GM18870 (cell line): Measurements from ENCODE around the gene SCGB1A1.
"Not testable (repeated sequence)": the region's sequence is repeated elsewhere in the genome, so short reads cannot be mapped to it uniquely, and the experiment has no call there.

ENCODE experiments used
- ATAC-seq: cut with Tn5 transposase; IDR thresholded peaks from one replicate; pipeline ENCODE4 v1.9.1; 2021; ENCODE audit warnings: moderate library complexity; ENCODE audit not compliant: unreplicated experiment

The SCGB1A1 gene

DNA sequence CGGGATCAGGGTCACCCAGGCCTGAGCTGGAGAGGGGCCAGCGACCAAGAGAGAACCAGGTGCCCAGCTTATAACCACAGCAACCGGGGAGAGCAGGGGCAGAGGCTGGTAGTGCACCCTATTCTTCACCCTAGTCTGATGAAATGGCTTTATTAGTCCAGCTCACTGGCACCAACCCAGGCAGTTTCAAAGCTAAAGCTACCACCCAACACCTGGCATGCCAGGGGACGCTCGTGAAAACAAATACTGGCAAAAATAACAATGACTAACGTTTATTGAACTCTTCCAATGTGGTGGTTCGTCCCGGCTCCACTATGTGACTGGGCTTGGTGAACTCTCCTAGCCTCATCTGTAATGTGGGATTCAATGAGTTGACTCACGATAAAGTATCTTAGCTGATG lies 30.6 kb downstream of the SCGB1A1 start:
- no peak for ATAC-seq

DNA sequence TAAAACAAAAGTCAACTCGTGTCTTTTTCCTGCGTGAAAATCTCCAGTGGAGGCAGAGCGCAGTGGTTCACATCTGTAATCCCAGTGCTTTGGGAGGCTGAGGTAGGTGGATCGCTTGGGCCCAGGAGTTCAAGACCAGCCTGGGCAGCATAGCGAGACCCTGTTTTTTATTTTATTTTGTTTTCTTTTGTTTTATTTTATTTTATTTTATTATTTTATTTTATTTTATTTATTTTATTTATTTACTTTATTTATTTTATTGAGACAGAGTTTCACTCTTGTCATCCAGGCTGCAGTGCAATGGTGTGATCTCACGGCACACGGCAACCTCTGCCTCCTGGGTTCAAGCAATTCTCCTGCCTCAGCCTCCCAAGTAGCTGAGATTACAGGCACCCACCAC lies 31.1 kb downstream of the SCGB1A1 start:
- not testable (repeated sequence) for ATAC-seq

GRCh38 chr11:62450543-62451240 lies 31.9 kb downstream of the SCGB1A1 start:
- ATAC-seq, result no peak

DNA sequence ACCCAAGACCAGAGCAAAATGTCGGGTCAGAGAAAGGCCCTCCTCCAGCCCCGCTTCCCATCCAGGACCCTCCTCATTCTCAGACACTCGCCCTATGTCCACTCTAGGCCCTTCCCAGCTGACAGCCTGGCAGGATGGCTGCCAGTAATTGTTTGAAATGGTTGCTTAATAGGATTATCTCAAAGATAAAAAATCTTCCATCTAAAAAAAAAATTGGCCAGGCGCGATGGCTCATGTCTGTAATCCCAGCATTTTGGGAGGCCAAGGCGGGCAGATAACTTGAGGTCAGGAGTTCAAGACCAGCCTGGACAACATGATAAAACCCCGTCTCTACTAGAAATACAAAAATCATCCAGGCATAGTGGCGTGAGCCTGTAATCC lies 32.4 kb downstream of the SCGB1A1 start:
- no peak for ATAC-seq

DNA sequence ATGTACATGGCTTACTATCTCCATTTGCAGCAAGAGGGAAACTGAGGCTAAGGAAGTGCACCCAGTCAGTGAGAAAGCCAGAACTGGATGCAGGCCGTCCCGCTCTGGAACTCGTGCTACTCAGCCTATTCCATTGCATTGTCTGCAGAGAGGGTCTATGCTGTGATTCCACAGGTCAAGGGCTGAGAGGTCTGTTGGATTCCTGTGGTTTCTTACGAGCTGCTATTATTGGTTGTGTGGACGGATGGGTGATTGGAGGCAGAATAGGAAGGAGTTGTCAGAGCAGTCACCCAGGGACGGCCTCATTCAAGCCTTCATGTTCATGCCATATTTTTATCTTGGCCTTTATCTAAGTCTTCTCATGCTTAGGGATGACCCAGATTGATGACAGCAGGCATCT lies 33.4 kb downstream of the SCGB1A1 start:
- ATAC-seq, result no peak

GRCh38 chr11:62452839-62453468 lies 34.1 kb downstream of the SCGB1A1 start:
- no peak for ATAC-seq

GRCh38 chr11:62456630-62457029 lies 37.8 kb downstream of the SCGB1A1 start:
- ATAC-seq, result no peak

DNA sequence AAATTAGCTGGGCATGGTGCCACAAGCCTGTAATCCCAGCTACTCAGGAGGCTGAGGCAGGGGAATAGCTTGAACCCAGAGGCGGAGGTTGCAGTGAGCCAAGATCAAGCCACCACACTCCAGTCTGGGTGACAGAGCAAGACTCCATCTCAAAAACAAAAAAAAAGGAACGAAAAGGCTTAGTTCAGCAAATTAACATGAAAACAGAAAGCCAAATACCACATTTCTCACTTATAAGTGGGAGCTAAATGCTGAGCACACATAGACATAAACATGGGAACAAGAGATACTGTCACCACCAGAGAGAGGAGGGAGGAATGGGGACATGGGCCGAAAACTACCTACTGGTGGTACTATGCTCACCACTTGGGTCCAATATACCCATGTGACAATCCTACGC lies 38.6 kb downstream of the SCGB1A1 start:
- no peak for ATAC-seq

- no peak for ATAC-seq
Measured at GRCh38 chr11:62458212-62459002, 39.6 kb downstream of the SCGB1A1 start.

GRCh38 chr11:62459080-62459479 lies 40.2 kb downstream of the SCGB1A1 start:
- ATAC-seq, result no peak

DNA sequence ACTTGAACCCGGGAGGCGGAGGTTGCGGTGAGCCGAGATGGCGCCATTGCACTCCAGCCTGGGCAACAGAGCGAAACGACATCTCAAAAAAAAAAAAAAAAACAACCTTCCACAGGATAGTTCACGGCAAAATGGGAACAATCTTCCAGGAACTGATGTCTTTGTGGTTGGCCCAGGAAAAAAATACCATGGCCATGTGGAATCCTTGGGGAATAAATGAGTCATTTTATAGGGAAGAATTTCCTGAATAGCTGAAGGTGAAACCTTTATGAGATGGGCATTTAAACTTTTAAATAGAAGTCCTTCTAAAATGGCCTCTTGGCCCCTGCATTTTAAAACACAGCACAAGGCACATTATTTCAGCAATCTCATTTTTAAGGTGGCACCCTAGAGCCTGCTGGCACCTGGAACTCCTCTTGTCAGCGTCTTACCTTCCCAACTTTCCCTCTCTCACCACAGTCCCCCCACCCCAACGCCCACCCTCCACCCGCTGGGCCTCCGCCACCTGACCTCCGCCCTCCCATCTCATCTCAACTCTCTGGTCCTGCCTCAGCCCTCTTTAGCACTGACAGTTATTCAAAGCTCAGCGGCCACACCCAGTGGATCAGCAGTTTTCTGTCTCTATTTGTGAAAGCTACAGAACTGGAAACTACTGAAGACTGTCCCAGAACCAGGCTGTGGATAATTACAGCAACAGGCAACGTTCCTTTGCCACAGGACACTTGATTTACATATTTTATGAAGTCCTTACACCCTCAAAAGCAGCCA lies 43.1 kb downstream of the SCGB1A1 start:
- no peak for ATAC-seq

DNA sequence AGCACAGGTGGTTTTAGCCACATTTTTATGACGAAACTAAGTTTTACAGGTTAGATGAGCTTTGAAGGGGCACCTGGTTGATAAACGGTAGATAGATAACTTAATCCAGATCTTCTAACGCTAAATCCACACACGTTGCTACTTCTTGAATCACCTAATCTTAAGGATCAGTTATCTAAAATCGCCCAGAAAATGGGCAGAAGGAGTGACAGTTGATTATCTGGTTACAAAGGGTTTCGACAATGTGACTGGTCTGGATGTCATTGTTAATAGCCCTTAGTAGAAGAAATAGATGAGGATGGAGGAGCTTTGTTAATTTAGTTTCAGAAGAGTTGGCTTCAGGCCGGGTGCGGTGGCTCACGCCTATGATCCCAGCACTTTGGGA lies 43.7 kb downstream of the SCGB1A1 start:
- ATAC-seq, result no peak

GRCh38 chr11:62463121-62463542 lies 44.3 kb downstream of the SCGB1A1 start:
- ATAC-seq, result no peak

DNA sequence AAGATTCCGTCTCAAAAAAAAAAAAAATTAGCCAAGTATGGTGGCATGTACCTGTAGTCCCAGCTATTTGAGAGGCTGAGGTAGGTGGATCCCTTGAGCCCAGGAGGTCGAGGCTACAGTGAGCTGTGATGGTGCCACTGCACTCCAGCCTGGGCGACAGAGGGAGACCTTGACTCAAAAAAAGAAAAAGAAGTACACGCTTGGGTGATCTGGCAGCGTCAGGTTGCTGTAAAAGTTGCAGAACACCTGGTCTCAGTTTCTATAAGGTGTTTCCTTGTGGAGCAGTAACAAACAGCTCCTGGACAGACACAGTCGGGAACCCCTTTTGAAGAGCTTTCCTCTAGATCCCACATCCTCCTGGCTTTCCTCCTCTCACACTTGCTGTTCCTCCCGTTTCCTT lies 45.8 kb downstream of the SCGB1A1 start:
- no peak for ATAC-seq

DNA sequence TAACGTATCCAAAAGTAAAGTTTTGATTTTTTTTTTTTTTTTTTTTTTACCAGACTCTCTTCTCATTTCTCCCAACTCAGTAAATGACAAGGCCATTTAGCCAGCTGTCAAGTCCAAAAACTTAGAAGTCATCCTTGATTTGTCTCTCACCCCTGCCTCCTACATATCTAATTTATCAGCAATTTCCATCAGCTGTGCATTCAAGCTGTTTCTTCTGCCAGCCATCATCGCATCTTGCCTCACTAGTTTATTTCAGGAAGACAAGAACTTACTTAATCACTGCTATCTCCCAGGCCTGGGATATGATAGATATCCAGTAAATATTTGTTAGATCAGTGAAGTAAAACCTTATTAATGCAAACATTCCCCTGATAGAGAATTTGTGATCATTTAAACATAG lies 47.6 kb downstream of the SCGB1A1 start:
- ATAC-seq, result no peak

GRCh38 chr11:62468577-62468976 lies 49.7 kb downstream of the SCGB1A1 start:
- ATAC-seq, result no peak

DNA sequence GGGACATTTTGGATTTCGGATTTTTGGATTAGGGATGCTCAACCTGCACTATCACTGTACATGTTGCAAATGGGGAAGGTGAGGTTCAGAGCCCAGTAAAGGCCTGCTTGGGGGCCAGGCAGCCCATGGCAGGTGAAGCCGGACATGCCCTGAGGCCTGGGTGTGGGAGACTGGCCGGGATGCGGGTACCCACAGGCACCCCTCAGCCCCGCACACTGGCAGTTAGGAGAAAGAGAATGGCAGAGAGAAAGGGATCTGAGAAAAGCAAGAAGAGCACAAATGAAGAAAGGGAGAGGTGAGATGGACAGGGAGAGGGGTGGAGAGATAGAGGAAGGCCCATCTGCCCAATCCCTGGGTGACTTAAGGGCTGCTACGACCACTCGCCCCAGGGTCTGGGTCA lies 52.8 kb downstream of the SCGB1A1 start:
- no peak for ATAC-seq

DNA sequence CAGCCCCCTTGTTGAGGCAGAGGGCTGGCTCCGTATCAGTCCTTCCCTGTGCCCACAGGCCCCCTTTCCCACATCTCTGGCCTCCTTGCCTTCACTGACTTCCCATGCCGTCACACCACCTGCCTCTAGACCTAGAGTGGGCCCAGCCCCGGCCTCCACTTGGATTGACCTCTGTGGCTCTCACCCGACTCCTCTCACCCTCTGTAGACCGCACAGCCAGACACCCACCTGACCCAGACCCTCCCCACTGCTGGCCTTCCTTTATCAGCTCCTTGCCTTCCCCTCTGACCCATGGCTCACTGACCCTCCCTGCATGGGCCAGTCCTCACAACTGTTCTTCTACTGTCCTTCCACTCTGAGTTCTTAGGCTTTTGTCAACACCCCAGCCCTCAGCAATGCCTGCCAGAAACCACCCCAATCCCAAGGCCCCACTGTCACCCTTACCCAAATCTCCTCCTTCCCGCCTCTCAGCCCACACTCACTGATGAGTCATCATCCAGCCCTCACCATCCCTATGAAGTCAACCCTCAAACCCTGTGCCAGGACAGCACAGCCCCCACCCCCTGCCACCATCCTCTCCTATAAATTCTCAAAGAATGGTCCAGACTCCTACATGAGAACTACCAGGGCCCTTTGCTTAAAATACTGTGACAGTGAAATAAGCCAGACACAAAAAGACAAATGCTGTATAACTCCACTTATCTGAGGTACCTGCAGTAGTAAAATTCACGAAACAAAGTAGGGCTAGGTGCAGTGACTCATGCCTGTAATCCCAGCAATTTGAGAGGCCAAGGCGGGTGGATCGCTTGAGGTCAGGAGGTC lies 53.4 kb downstream of the SCGB1A1 start:
- no peak for ATAC-seq
